H1 (cell line): ENCODE measurements around the gene MS4A15. TPM values are rescaled to one million over a fixed set of nuclear protein-coding genes. Genes with fewer than 3 reads are reported as not detected.
A peak's percentile ranks its signal among the peaks of the same experiment; 100 is the strongest.

ENCODE experiments used
- CTCF ChIA-PET: fragments of 300-600 bp; sonication (Branson Sonifier 250); formaldehyde crosslinking; loops from one replicate; lab custom pipeline; 2021; ENCODE audit not compliant: partially characterized antibody; lab: Charles Lee
- POLR2A ChIA-PET: fragments of 300-600 bp; sonication (Branson Sonifier 250); formaldehyde crosslinking; loops from one replicate; lab custom pipeline; 2021; ENCODE audit warnings: inconsistent platforms; ENCODE audit not compliant: partially characterized antibody; lab: Charles Lee
- DNase-seq, 2 experiments: peaks; one replicate each; pipeline versions ENCODE4 v3.0.0 to v3.0.0-alpha.2; 2010 to 2022; ENCODE audit warnings: low spot score in 2 of 2, low read depth in 1 of 2, mixed read lengths in 1 of 2
- FAIRE-seq: peaks from 2 replicates; lab custom pipeline; 2011; peaks lifted over from hg19 to GRCh38; lab: Jason Lieb, UNC
- H2AFZ ChIP-seq: 2 replicates; pipeline ENCODE4 v1.8.1; 2012; ENCODE audit warnings: low read length, inconsistent platforms
- H2AK5ac ChIP-seq: 2 replicates; pipeline ENCODE4 v1.6.1; 2013; ENCODE audit warnings: low read depth, low read length
- H2BK120ac ChIP-seq: replicated peaks from 2 replicates; pipeline ENCODE3; 2013; ENCODE audit warnings: low read depth, low read length, inconsistent platforms
- H2BK12ac ChIP-seq: 2 replicates; pipeline ENCODE4 v1.6.1; 2013; ENCODE audit warnings: low read depth, low read length
- H2BK15ac ChIP-seq: 2 replicates; pipeline ENCODE4 v1.6.1; 2013; ENCODE audit warnings: low read length
- H2BK20ac ChIP-seq: 2 replicates; pipeline ENCODE4 v1.6.1; 2013; ENCODE audit warnings: low read length
- H2BK5ac ChIP-seq: 2 replicates; pipeline ENCODE4 v1.6.1; 2013; ENCODE audit warnings: low read depth, low read length
- H3K14ac ChIP-seq: 2 replicates; pipeline ENCODE4 v1.6.1; 2013; ENCODE audit warnings: inconsistent platforms; ENCODE audit not compliant: insufficient read length
- H3K18ac ChIP-seq: 2 replicates; pipeline ENCODE4 v1.6.1; 2013; ENCODE audit warnings: low read length; ENCODE audit errors: extremely low read depth
- H3K23ac ChIP-seq: 2 replicates; pipeline ENCODE4 v1.6.1; 2013; ENCODE audit warnings: inconsistent platforms; ENCODE audit not compliant: insufficient read length
- H3K23me2 ChIP-seq: 2 replicates; pipeline ENCODE4 v1.6.1; 2013; ENCODE audit warnings: low read depth, low read length
- H3K27ac ChIP-seq: 2 replicates; pipeline ENCODE4 v1.6.1; 2011; ENCODE audit warnings: low read depth, low read length, inconsistent platforms
- H3K27me3 ChIP-seq, 4 experiments: replicated peaks in 1 of 4; 1 replicate in 1 of 4; 2 replicates in 3 of 4; pipeline versions ENCODE4 v1.6.1 to v1.8.1; 2011 to 2013; ENCODE audit warnings: low read length in 3 of 4, mild to moderate bottlenecking in 3 of 4, inconsistent platforms in 2 of 4, mixed read lengths in 2 of 4, moderate library complexity in 1 of 4; ENCODE audit not compliant: control insufficient read depth in 3 of 4, insufficient read depth in 3 of 4; ENCODE audit errors: extremely low read depth in 1 of 4
- H3K36me3 ChIP-seq, 4 experiments: 2 replicates each; pipeline versions ENCODE4 v1.6.1 to v1.8.1; 2011 to 2013; ENCODE audit warnings: mild to moderate bottlenecking in 4 of 4, low read length in 3 of 4, moderate library complexity in 2 of 4, control low read depth in 1 of 4, inconsistent platforms in 1 of 4; ENCODE audit not compliant: insufficient read depth in 4 of 4, control insufficient read depth in 2 of 4
- H3K4ac ChIP-seq: replicated peaks from 2 replicates; pipeline ENCODE3; 2013; ENCODE audit warnings: low read length, low read depth, mixed read lengths, inconsistent platforms; ENCODE audit not compliant: insufficient read length
- H3K4me1 ChIP-seq, 4 experiments: replicated peaks in 1 of 4; 1 replicate in 1 of 4; 2 replicates in 3 of 4; pipeline versions ENCODE4 v1.6.1 to v1.8.1; 2011 to 2013; ENCODE audit warnings: low read length in 3 of 4, inconsistent platforms in 2 of 4, mixed read lengths in 1 of 4; ENCODE audit not compliant: insufficient read depth in 4 of 4, control insufficient read depth in 3 of 4
- H3K4me2 ChIP-seq, 2 experiments: 2 replicates each; pipeline versions ENCODE4 v1.6.1 to v1.8.1; 2011 to 2013; ENCODE audit warnings: low read depth in 2 of 2, low read length in 2 of 2, control low read depth in 1 of 2, inconsistent platforms in 1 of 2, mild to moderate bottlenecking in 1 of 2; ENCODE audit not compliant: insufficient read depth in 1 of 2
- H3K4me3 ChIP-seq, 4 experiments: fragments of 200-600, 300-600 bp in 1 of 4; sonication (generic), shearing (Covaris generic), sonication (Bioruptor Twin) in 1 of 4; 2 replicates each; pipeline versions ENCODE4 v1.5.1 to v1.8.1; 2011 to 2016; ENCODE audit warnings: low read length in 4 of 4, low read depth in 3 of 4, control low read depth in 2 of 4, inconsistent platforms in 2 of 4, mild to moderate bottlenecking in 2 of 4, mixed read lengths in 1 of 4, moderate library complexity in 1 of 4; ENCODE audit not compliant: insufficient read depth in 2 of 4; ENCODE audit errors: extremely low read depth in 1 of 4
- H3K56ac ChIP-seq: replicated peaks from 2 replicates; pipeline ENCODE3; 2013; ENCODE audit warnings: low read depth, mild to moderate bottlenecking, mixed read lengths, low read length, inconsistent platforms; ENCODE audit not compliant: insufficient read length
- H3K79me1 ChIP-seq: 2 replicates; pipeline ENCODE4 v1.6.1; 2013; ENCODE audit warnings: low read depth, low read length, control low read depth
- H3K79me2 ChIP-seq, 2 experiments: 2 replicates each; pipeline versions ENCODE4 v1.6.1 to v1.8.1; 2012 to 2013; ENCODE audit warnings: low read length in 2 of 2, mild to moderate bottlenecking in 2 of 2, inconsistent platforms in 1 of 2; ENCODE audit not compliant: insufficient read depth in 2 of 2, control insufficient read depth in 1 of 2
- H3K9ac ChIP-seq, 4 experiments: replicated peaks in 1 of 4; 1 replicate in 1 of 4; 2 replicates in 3 of 4; pipeline versions ENCODE4 v1.6.1 to v1.8.1; 2011 to 2013; ENCODE audit warnings: low read depth in 3 of 4, low read length in 3 of 4, control low read depth in 2 of 4, mild to moderate bottlenecking in 2 of 4, moderate library complexity in 2 of 4, inconsistent platforms in 1 of 4; ENCODE audit errors: extremely low read depth in 1 of 4
- H3K9me3 ChIP-seq, 2 experiments: 2 replicates each; pipeline versions ENCODE4 v1.6.1 to v1.8.1; 2012 to 2013; ENCODE audit warnings: mild to moderate bottlenecking in 2 of 2, moderate library complexity in 2 of 2, control low read depth in 1 of 2, inconsistent platforms in 1 of 2, low read depth in 1 of 2, low read length in 1 of 2, mixed read lengths in 1 of 2; ENCODE audit not compliant: insufficient read depth in 2 of 2
- H4K20me1 ChIP-seq, 2 experiments: replicated peaks in 1 of 2; 2 replicates each; pipeline versions ENCODE3 to v1.8.1; 2011 to 2013; ENCODE audit warnings: inconsistent platforms in 2 of 2, low read length in 2 of 2, mild to moderate bottlenecking in 1 of 2; ENCODE audit not compliant: insufficient read depth in 2 of 2, control insufficient read depth in 1 of 2
- H4K5ac ChIP-seq: 2 replicates; pipeline ENCODE4 v1.6.1; 2013; ENCODE audit warnings: low read length, low read depth, mixed read lengths, inconsistent platforms; ENCODE audit not compliant: insufficient read length
- H4K8ac ChIP-seq: 2 replicates; pipeline ENCODE4 v1.8.0; 2013; ENCODE audit warnings: mild to moderate bottlenecking, moderate library complexity, low read length, inconsistent platforms; ENCODE audit not compliant: insufficient read depth; ENCODE audit errors: extremely low read depth
- H4K91ac ChIP-seq: replicated peaks from 2 replicates; pipeline ENCODE3; 2013; ENCODE audit warnings: low read length, mixed read lengths, inconsistent platforms; ENCODE audit not compliant: insufficient read length
- RBBP5 ChIP-seq: IDR thresholded peaks from 2 replicates; pipeline ENCODE4 v1.7.1; 2012; ENCODE audit warnings: low read depth, mild to moderate bottlenecking, inconsistent platforms, low read length, moderate library complexity, borderline replicate concordance
- WGBS, 2 experiments: shearing (Covaris generic) in 1 of 2; methylation state at CpG; one replicate each; pipeline versions ENCODE4 v1.1.6 to v1.1.7; 2013 to 2015; ENCODE audit warnings: low lambda C conversion rate in 2 of 2, mixed read lengths in 2 of 2, inconsistent platforms in 1 of 2, low coverage in 1 of 2, missing lambda C conversion rate in 1 of 2; ENCODE audit not compliant: insufficient replicate concordance in 2 of 2, insufficient coverage in 1 of 2, insufficient read length in 1 of 2; ENCODE audit errors: extremely low coverage in 1 of 2, missing lambda C conversion rate in 1 of 2; 5-methylcytosine and 5-hydroxymethylcytosine counted together
- polyA plus RNA-seq, 7 experiments: library from polyadenylated mRNA; depleted of rRNA in 3 of 7; stranded (reverse) in 5 of 7; unstranded in 2 of 7; fragments of >200 nt in 5 of 7; fragments of 200-250 nt in 2 of 7; gene quantifications; 1 replicate in 5 of 7; 2 replicates in 1 of 7; 4 replicates in 1 of 7; pipeline versions ENCODE4 v1.2.1 to v1.2.3, GENCODE V29; 2011 to 2013; ENCODE audit warnings: missing spikeins in 2 of 7, mixed read lengths in 2 of 7
- total RNA-seq: library from RNA; stranded (reverse); fragmentation: NEBNext Ultra II Directional; extraction: Animal tissue kit (Norgen Biotek cat#: 25700); gene quantifications from 2 replicates; pipeline ENCODE4 v1.2.1, GENCODE V29; 2021
- TF ChIP-seq, protein P1 (sequence below), 3 experiments: IDR thresholded peaks; 1 replicate in 2 of 3; 2 replicates in 1 of 3; pipeline versions ENCODE4 v1.5.1 to v1.6.1; 2011; ENCODE audit warnings: low read length in 3 of 3, mild to moderate bottlenecking in 3 of 3, inconsistent platforms in 2 of 3, low read depth in 1 of 3, moderate library complexity in 1 of 3; ENCODE audit not compliant: insufficient read depth in 1 of 3; ENCODE audit errors: control extremely low read depth in 1 of 3

Gene MS4A15
- total and polyA plus RNA-seq, 2 of the 8 experiments (the other 6 are each of a cell fraction or from before 2014, with no cell fraction given) = 0.15 to 0.17 TPM

DNA sequence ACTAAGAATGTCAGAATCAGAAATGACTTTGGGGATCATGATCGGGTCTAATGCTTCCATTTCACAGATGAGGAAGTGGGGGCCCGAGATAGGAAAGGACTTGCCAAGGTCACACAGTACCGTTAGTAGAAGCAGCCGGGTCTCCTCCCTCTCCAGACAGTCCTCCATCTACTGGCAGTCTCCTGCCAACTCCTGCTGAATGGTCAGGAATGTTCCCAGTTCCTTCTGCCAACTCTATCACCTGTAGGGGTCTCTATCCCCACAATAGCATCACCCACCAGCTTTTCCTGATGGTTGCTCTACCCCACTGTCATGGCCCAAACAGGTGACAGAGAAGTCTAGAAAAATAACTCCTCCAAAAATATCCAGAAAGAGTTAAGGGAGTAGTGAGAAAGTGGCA is 61.4 kb downstream of the MS4A15 start:
- Histone ChIP-seq H3K4me1 (no peaks in the 10 kb centered on the region; a peak in 1 of 7 replicates), H3K56ac (no peak overlapping the region), H3K18ac (no peak overlapping the region), H3K9ac (no peak overlapping the region), H4K20me1 (no peaks in the 10 kb centered on the region), H2AFZ (no peak overlapping the region), H3K27me3 (no peaks in the 10 kb centered on the region), H3K4me2 (no peak overlapping the region), H4K8ac (no peak overlapping the region), H3K23me2 (no peaks in the 10 kb centered on the region; the same call in 1 of the 2 replicates), H3K79me2 (no peaks in the 10 kb centered on the region), H3K36me3 (no peaks in the 10 kb centered on the region), H2BK20ac (no peak overlapping the region), H4K5ac (no peak overlapping the region), H3K14ac (no peak overlapping the region), H3K79me1 (no peaks in the 10 kb centered on the region), H3K27ac (no peak overlapping the region), H3K9me3 (peaks cover 8 to 9% of the 10 kb centered on the region in 2 experiments; a peak in 3 of 4 replicates), H2BK12ac (no peak overlapping the region), H3K4me3 (no peak overlapping the region), H3K4ac (no peak overlapping the region), H3K23ac (no peak overlapping the region), H2BK5ac (no peak overlapping the region), H2BK120ac (no peak overlapping the region), H4K91ac (no peak overlapping the region), H2AK5ac (no peak overlapping the region), H2BK15ac (no peak overlapping the region)
- ChIA-PET POLR2A (no interaction called here), CTCF (interaction anchor here (1.1 to 1.8 kb wide), 4 partner anchors 12 to 56 kb away, joined by 3 to 5 read pairs (median 4); no protein-coding TSS in a partner anchor)
- TF ChIP-seq, protein P1, sequence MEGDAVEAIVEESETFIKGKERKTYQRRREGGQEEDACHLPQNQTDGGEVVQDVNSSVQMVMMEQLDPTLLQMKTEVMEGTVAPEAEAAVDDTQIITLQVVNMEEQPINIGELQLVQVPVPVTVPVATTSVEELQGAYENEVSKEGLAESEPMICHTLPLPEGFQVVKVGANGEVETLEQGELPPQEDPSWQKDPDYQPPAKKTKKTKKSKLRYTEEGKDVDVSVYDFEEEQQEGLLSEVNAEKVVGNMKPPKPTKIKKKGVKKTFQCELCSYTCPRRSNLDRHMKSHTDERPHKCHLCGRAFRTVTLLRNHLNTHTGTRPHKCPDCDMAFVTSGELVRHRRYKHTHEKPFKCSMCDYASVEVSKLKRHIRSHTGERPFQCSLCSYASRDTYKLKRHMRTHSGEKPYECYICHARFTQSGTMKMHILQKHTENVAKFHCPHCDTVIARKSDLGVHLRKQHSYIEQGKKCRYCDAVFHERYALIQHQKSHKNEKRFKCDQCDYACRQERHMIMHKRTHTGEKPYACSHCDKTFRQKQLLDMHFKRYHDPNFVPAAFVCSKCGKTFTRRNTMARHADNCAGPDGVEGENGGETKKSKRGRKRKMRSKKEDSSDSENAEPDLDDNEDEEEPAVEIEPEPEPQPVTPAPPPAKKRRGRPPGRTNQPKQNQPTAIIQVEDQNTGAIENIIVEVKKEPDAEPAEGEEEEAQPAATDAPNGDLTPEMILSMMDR (IDR thresholded peaks at IDR 0.05; ENCODE audit: control extremely low read depth in 1 of 3, insufficient read depth in 1 of 3, low read depth in 1 of 3, low read length in 3 of 3) = peak in 1 of 3 experiments; percentile 22; a peak in 1 of 4 replicates
- no peak for TF ChIP-seq RBBP5
- DNase-seq = no peak
- 74% methylated on average over 4 of the region's 4 CpGs; no CpG with 5 or more reads in 1 of the 2 experiments for WGBS, 2 experiments
- no peak for FAIRE-seq
